Gastroesophageal sphincter (tissue), 4 donors: ENCODE data around the gene NHSL1. TPM values are rescaled to one million over a fixed set of nuclear protein-coding genes. Genes with fewer than 3 reads are reported as not detected.
A peak's percentile ranks its signal among the peaks of the same experiment; 100 is the strongest.

Source experiments
- ATAC-seq: fragments of 150-250 bp; one replicate; pipeline ENCODE4 v1.9.1; 2016; ENCODE audit warnings: mild to moderate bottlenecking, moderate library complexity
- H3K27ac ChIP-seq, 4 donors: fragments of 200-600 bp; sonication (generic) in 3 of 4; 1 replicate in 3 of 4; 2 replicates in 1 of 4; pipeline ENCODE4 v1.5.1; 2016 to 2019
- H3K27me3 ChIP-seq: fragments of 200-600 bp; sonication (generic); one replicate; pipeline ENCODE4 v1.5.1; 2019
- H3K36me3 ChIP-seq, 2 donors: fragments of 200-600 bp; sonication (generic); one replicate each; pipeline ENCODE4 v1.5.1; 2019; ENCODE audit warnings: control low read depth in 1 of 2
- H3K4me1 ChIP-seq, 3 donors: fragments of 200-600 bp; sonication (generic); 1 replicate in 2 of 3; 2 replicates in 1 of 3; pipeline ENCODE4 v1.5.1; 2016 to 2019; ENCODE audit warnings: control low read depth in 2 of 3
- H3K4me3 ChIP-seq, 2 donors: fragments of 200-600 bp; sonication (generic); one replicate each; pipeline ENCODE4 v1.5.1; 2019; ENCODE audit warnings: mild to moderate bottlenecking in 1 of 2, moderate library complexity in 1 of 2
- H3K9me3 ChIP-seq, 3 donors: fragments of 200-600 bp; sonication (generic); one replicate each; pipeline ENCODE4 v1.5.1; 2017 to 2019; ENCODE audit warnings: control low read depth in 2 of 3
- EP300 ChIP-seq: sonication (generic); formaldehyde crosslinking; IDR thresholded peaks from one replicate; pipeline ENCODE4 v1.6.1; 2017; ENCODE audit warnings: antibody characterized with exemption, mild to moderate bottlenecking
- POLR2A ChIP-seq, 2 donors: fragments of 450-650 bp; IDR thresholded peaks; one replicate each; pipeline ENCODE4 v1.6.1; 2017; ENCODE audit warnings: antibody characterized with exemption in 2 of 2, mild to moderate bottlenecking in 2 of 2, moderate library complexity in 1 of 2
- POLR2AphosphoS5 ChIP-seq: sonication (generic); formaldehyde crosslinking; IDR thresholded peaks from one replicate; pipeline ENCODE4 v1.6.1; 2017; ENCODE audit warnings: antibody characterized with exemption
- WGBS, 2 donors: methylation state at CpG; one replicate each; pipeline ENCODE4 v1.1.5; 2018; ENCODE audit warnings: low coverage in 1 of 2; 5-methylcytosine and 5-hydroxymethylcytosine counted together
- total RNA-seq, 4 donors: library from RNA; depleted of rRNA; stranded (reverse); fragments of >200 nt; gene quantifications; one replicate each; pipeline ENCODE4 v1.1.0, GENCODE V29; 2016
- TF ChIP-seq, protein P1 (sequence below), 4 experiments: fragments of 200-600 bp in 2 of 4; fragments of 450-650 bp in 2 of 4; sonication (generic) in 1 of 4; IDR thresholded peaks; one replicate each; pipeline ENCODE4 v1.5.1; 2017 to 2019; ENCODE audit warnings: antibody characterized with exemption in 4 of 4, mild to moderate bottlenecking in 2 of 4, moderate library complexity in 2 of 4

NHSL1 gene
- total RNA-seq, 4 donors from 2014 or later, result 5.7 to 9.3 (median 7.9) TPM

DNA sequence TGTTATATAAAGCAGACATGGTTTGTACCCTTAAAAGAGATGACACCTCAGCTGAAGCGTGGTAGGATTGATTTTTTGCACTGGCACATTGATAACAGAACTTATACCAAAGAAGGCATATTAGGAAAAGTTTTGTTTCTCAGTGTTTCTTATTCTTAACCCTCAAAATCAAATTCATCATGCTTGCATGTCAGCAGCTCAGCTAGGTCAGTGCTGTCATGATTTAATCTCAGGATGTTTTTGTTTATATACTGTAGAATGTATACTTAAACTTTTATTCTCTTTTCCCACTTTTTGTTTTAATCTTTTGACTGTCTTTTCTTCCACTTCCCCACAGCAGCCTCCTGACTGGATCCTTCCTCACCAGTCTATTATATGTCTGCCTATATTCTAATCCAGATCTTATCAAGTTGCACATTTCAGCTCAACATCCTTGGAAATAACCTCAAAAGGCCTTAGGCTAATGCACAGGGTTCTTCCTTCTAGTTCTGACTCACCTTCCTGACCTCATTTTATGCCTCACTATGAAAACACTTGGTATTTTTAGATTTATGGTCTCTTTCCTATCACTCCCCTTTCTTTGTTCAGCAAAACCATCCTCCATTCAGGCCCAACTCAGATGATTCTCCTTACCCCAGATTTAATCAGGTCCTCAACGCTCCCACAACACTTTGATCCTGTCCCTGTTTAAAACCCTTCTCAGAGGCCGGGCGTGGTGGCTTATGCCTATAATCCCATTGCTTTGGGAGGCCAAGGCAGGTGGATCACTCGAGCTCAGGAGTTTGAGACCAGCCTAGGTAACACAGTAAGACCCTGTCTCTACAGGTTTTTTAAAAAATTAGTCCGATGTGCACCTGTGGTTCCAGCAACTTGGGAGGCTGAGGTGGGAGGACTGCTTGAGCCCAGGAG, 88.1 kb downstream of the NHSL1 start:
- 86 to 88% methylated on average over 1 to 4 of the region's 6 CpGs for WGBS, 2 donors
- H3K36me3 ChIP-seq, result peaks cover 0 to 100% of the 10 kb centered on the region in 2 donors
- peak overlapping the region in 1 of 4 donors; percentile 32 for H3K27ac ChIP-seq
- no peak for ATAC-seq
- no peaks in the 10 kb centered on the region for H3K27me3 ChIP-seq
- H3K9me3 ChIP-seq, result no peaks in the 10 kb centered on the region
- TF ChIP-seq POLR2AphosphoS5 (no peak), EP300 (no peak), POLR2A (IDR thresholded peaks at IDR 0.05) (no peak)
- TF ChIP-seq, protein P1, sequence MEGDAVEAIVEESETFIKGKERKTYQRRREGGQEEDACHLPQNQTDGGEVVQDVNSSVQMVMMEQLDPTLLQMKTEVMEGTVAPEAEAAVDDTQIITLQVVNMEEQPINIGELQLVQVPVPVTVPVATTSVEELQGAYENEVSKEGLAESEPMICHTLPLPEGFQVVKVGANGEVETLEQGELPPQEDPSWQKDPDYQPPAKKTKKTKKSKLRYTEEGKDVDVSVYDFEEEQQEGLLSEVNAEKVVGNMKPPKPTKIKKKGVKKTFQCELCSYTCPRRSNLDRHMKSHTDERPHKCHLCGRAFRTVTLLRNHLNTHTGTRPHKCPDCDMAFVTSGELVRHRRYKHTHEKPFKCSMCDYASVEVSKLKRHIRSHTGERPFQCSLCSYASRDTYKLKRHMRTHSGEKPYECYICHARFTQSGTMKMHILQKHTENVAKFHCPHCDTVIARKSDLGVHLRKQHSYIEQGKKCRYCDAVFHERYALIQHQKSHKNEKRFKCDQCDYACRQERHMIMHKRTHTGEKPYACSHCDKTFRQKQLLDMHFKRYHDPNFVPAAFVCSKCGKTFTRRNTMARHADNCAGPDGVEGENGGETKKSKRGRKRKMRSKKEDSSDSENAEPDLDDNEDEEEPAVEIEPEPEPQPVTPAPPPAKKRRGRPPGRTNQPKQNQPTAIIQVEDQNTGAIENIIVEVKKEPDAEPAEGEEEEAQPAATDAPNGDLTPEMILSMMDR (IDR thresholded peaks at IDR 0.05), result no peak
- H3K4me1 ChIP-seq, result peaks cover 0 to 27% (median 0%) of the 10 kb centered on the region in 3 donors
- H3K4me3 ChIP-seq, result no peak overlapping the region

DNA sequence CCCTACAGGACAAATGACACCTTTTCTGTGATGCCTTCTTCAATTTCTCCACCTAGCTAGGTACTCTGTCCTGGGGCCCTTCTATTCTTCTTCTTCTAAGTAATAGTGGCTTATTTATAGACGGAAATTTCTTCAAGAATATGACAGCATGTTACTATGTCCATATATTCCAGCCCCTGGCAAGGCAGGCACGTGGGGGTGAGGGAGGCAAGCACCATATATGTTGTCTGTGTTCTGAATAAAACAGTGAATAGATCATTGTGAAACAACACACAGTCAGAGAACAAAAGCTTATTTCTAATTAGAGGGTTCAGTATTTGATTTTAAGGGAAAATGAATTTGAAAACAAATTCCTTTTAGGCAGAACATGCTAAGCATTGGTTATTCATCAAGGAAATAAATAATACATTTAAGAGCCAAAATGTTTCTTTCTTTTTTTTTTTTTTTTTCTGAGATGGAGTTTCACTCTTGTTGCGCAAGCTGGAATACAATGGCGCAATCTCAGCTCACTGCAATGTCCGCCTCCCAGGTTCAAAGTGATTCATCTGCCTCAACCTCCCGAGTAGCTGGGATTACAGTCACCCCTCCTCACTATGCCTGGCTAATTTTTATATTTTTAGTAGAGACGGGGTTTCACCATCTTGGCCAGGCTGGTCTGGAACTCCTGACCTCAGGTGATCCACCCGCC, 89.1 kb downstream of the NHSL1 start:
- peaks cover 0 to 97% of the 10 kb centered on the region in 2 donors for H3K36me3 ChIP-seq
- no peaks in the 10 kb centered on the region for H3K27me3 ChIP-seq
- TF ChIP-seq POLR2AphosphoS5, result peak; percentile 21
- TF ChIP-seq, protein P1 (IDR thresholded peaks at IDR 0.05), result no peak
- no peak for TF ChIP-seq EP300
- TF ChIP-seq POLR2A (IDR thresholded peaks at IDR 0.05), result no peak
- peak overlapping the region in 1 of 4 donors; percentile 32 for H3K27ac ChIP-seq
- no peak overlapping the region for H3K4me3 ChIP-seq
- 73 to 80% methylated on average over 5 to 7 of the region's 8 CpGs for WGBS, 2 donors
- H3K4me1 ChIP-seq, result peaks cover 0 to 37% (median 0%) of the 10 kb centered on the region in 3 donors
- no peaks in the 10 kb centered on the region for H3K9me3 ChIP-seq
- no peak for ATAC-seq

DNA sequence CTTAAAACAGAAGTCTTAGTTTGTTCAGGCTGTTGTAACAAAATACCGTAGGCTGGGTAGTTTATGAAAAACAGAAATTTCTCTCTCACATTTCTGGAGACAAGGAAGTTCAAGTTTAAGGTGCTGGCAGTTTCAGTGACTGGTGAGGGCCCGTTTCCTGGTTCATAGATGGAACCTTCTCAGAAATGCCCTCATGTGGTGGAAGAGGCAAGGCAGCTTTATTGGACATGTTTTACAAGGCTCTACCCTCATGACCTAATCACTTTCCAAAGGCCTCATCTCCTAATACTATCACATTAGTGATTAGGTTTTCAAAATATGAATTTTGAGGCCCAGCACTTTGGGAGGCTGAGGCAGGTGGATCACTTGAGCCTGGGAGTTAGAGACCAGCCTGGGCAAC, 92.9 kb downstream of the NHSL1 start:
- H3K4me3 ChIP-seq, result no peak overlapping the region
- no peaks in the 10 kb centered on the region for H3K9me3 ChIP-seq
- H3K27me3 ChIP-seq, result no peaks in the 10 kb centered on the region
- peaks cover 0 to 59% of the 10 kb centered on the region in 2 donors for H3K36me3 ChIP-seq
- 83 to 84% methylated on average over 2 of the region's 2 CpGs for WGBS, 2 donors
- ATAC-seq, result no peak
- H3K4me1 ChIP-seq, result peaks cover 0 to 48% (median 0%) of the 10 kb centered on the region in 3 donors
- TF ChIP-seq POLR2AphosphoS5 (no peak), EP300 (no peak), POLR2A (IDR thresholded peaks at IDR 0.05) (no peak)
- TF ChIP-seq, protein P1 (IDR thresholded peaks at IDR 0.05), result no peak
- no peak overlapping the region for H3K27ac ChIP-seq

DNA sequence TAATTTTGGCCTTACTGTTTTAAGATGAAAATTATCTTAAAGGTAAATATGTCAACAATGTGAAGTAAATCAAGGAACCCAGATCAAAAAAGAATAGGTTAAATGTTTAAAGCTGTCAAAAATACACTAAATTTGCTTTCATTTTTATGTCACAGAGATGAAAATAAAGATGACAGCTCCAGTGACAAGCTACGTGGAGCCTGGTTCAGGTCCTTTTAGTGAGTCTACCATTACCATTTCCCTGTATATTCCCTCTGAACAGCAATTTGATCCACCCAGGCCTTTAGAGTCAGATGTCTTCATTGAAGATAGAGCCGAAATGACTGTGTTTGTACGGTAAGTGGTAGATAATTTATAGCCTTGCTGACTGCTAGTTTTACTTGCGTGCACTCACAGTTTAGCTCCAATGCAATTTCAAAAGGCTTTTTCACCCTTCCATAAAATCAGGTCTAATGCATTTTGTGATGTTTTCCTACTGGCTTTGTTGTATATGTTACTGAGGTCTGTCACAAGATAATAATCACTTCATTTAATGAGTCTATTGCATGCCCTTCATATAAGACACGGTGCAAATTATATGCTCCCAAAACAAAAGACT, 93.4 kb downstream of the NHSL1 start:
- H3K27me3 ChIP-seq, result no peaks in the 10 kb centered on the region
- no peaks in the 10 kb centered on the region for H3K9me3 ChIP-seq
- peak overlapping the region in 1 of 4 donors; percentile 97 for H3K27ac ChIP-seq
- H3K4me3 ChIP-seq, result no peak overlapping the region
- H3K36me3 ChIP-seq, result peaks cover 0 to 54% of the 10 kb centered on the region in 2 donors
- peaks cover 0 to 48% (median 0%) of the 10 kb centered on the region in 3 donors for H3K4me1 ChIP-seq
- TF ChIP-seq POLR2A (IDR thresholded peaks at IDR 0.05) (no peak), EP300 (no peak), POLR2AphosphoS5 (no peak)
- TF ChIP-seq, protein P1 (IDR thresholded peaks at IDR 0.05), result no peak
- WGBS, 2 donors, result 70 to 79% methylated on average over 5 of the region's 5 CpGs
- no peak for ATAC-seq
